HG03196 (cell line): ENCODE measurements around the gene PURA.

Experiments
- ATAC-seq: cut with Tn5 transposase; IDR thresholded peaks from one replicate; pipeline ENCODE4 v1.9.1; 2021; ENCODE audit not compliant: unreplicated experiment

Gene PURA

DNA sequence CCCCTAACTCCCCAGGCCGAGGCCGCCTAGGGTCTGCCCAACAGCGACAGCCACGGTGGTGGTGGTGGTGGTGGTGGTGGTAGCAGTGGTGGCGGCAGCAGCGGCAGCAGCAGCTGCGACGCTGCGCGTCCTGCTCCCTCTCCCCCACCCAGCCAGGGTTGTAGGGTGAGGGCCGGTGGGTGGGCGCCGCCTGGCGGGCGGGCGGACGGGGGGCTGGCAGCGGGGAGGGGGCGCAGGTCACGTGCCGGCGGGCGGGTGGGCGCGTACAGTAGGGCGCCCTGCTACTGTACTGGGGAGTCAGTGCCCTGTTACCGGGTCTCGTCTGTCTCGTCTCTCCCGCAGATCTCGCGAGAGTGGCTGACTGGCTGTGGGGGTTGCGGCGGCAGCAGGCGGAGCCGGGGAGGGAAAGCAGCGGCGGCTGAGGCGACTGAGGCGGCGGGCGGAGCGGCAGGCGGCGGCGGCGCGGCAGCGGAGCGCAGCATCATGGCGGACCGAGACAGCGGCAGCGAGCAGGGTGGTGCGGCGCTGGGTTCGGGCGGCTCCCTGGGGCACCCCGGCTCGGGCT, at the start of gene PURA:
PURA (plus strand) TSS at position 411 of the 565 bp plus-strand sequence; CDS start at position 484, 73 bp downstream.
- ATAC-seq, result peak; percentile 89

DNA sequence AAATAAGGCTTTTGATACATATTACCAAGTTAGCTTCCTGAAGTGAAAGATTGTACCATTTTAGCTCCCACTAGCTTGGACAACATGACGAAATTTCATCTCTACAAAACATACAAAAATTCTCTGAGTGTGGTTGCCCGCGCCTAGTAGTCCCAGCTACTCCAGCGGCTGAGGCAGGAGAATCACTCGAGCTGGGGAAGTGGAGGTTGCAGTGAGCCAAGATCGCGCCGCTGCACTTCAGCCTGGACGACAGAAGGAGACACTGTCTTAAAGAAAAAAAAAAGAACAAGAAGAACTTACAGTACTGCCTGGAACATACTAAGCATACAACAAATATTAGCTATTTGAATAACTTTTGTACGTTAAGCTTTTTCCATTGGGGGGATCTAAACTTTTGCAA, 41.1 kb upstream of the PURA start:
- no peak for ATAC-seq

DNA sequence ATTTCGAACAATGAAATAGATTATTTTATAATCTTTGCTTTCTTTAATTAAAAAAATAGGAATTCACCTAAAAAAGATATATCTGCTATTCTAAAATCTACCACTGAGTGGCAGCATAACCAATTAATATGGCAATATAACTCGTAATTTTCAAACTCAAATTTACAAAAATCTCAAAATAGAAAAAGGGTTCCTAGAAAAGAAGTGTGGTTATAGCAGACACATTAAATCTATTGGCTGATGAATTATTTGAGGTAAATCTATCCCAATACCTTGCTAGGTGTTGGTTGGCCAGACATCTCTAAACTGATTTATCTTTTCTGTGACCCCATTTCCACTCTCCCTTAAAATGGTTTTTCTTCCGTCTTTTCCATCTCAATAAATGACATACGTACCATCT, 40.6 kb upstream of the PURA start:
- ATAC-seq, result no peak

DNA sequence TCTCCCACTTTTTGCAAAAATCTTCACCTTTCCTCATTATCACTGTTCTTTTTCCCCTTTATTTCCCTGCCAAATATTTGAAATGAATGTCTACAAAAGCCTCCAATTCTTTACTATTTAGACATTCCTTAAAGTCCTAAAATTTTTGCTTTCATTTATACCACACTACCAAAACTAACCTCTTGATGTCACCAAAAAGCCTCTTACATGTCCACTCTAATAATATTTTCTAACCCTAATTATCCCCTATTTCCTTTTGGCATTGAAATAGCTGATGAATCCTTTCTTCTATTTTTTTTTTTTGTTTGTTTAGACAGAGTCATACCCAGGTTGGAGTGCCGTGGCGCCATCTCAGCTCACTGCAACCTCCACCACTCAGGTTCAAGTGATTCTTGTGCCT, 38.5 kb upstream of the PURA start:
- ATAC-seq, result no peak

DNA sequence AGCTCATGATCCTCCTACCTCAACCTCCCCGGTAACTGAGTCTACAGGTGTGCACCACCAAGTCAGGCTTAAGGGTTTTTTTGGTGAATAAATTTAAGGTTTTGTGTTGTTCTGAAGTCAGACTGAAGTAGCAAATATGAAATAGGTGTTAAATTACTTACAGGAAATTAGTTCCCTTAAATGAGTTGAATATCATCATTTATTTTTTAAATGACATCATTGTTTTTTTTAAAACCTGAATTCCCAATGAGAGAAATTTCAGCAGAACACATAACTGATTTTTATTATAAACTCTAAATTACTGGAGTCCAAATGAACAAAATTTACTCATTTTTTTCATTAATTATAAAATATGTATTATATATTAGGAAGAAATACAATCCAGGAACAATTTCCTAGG, 37.8 kb upstream of the PURA start:
- ATAC-seq, result no peak

DNA sequence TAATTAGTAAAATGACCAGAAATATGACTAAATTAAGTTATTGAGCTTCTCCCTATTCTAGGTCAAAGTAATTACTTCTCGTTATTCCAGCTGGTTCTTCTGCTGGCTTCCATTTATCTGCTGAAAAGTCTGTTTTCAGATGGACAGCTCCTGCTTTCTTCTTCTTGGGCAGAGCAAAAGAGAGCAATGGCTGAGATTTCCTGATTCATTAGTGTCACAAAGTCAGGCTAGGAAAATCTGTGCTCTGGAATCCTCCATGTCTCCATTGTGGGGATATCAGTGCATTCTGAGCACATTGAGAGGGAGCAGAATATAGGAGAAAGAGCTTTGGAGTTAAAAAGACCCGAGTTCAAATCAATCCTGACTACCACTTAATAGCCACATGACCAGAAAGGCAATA, 37.1 kb upstream of the PURA start:
- ATAC-seq, result no peak

DNA sequence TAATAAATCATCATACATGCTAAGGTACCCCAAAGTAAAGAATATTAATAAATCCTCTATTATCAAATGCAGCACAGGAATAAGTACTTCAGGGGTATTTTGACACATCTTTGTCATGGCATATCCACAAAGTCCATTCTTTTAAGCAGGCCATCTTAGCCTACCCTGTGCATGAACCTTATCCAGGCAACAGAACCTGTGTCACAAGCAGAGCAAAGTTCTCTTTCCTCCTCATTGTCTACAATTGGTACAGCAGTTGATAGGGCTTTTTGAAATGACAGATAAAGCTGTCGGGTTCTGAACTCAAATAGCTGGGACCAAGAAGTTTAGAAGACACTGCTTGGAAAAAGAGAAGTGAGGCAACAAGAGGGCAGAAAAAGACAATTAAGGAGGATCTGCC, 30.8 kb upstream of the PURA start:
- ATAC-seq, result no peak

DNA sequence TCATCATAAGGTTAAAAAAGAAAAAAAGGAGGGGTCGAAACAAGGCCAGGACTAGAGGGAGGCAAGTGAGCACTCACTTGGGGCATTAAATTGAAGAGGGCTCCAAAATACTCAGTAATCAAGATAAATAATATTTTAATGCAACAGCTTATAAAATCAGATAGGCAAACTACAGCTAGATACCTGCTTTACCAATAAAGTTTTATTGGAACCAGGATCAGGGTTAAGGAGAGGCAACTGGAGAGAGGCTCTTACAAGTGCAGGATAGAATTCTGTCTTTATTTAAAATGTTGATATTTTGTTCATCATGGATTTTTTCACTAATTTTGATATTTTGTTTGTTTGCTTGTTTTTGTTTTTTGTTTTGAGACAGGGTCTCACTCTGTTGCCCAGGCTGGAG, 30.3 kb upstream of the PURA start:
- no peak for ATAC-seq

DNA sequence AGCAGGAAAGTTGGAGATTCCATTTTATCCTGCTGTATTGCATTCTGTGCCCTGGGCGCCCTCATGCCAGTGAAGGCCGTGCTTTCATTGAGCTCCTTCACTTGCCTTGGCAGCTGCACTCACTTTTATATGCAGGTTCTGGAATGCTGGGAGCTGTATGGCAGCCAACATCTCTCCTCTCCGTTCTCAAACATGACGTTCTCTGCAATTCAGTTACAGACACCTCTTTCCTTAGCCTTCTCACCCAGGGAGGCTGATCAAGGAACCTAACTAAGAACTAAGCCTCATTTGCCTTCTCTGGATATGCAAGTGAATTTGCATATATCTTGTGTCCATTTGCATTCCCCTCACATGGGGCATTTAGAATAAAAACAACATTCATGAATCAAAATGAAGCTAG, 29.4 kb upstream of the PURA start:
- ATAC-seq, result no peak

DNA sequence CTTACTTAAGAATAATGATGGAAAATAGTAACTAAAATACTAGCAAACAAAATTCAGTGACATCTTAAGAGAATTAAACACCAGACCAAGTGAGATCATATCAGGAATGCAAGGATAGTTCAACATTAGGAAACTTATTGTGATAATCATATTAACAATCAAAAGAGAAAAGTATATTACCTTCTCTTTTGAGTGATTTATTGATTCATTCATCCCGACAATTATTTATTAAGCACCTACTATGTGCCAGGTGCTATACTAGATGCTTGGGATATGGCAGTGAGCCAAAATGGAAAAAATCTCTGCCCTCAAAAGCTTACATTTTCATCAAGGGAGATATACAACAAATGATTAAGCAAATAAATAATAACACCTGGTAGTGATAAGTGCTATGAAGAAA, 23.7 kb upstream of the PURA start:
- ATAC-seq, result no peak

DNA sequence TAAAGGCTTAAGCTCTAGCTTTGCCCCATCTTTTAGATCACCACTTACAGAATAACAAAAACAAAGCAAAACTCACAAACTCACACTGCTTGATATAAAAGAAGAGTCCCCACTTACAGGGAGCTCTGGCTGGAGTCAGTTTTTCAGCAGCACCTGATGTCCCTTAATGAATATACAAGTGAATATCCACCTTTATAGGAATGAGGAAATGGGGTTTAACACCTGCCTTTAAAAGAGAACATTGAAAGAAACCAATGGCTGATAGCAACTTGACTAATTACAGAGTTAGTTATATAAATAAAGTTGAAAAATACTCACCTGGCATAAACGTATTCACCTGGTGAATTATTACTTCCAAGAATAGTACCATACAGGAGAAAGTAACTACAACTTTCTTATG, 20.7 kb upstream of the PURA start:
- ATAC-seq, result no peak

DNA sequence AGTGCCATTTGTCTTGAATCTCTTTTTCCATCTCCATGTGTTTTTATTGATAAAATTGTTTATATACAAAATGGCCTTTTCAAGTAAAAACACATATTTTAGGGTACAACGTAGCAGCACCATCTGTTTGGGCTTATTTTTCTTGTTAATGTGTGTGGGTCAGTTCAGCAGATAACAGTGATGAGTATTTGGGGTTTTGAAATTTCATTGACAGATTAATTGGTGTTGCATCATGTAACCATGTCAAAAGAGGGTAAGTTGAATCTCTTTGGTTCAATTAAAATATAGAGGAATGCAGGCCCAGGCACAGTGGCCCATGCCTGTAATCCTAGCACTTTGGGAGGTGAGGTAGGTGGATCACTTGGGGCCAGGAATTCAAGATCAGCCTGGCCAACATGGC, 20.0 kb upstream of the PURA start:
- ATAC-seq, result no peak

DNA sequence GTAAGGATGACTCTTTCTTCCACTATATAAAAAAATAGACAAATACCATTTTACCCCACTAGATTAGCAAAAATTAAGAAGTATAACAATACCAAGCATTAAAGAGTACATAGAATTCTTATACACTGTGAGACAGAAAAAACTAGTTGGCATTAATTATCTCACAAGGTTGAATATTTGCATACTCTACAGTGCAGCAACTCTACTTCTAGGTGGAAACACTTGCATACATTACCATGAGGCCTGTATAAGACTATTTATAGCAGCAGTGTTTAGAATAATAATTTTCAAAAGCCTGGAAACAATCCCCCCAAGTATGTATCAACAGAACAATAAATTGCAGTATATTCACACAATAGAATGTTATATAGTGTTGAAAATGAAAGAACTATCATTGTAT, 19.0 kb upstream of the PURA start:
- ATAC-seq, result no peak

DNA sequence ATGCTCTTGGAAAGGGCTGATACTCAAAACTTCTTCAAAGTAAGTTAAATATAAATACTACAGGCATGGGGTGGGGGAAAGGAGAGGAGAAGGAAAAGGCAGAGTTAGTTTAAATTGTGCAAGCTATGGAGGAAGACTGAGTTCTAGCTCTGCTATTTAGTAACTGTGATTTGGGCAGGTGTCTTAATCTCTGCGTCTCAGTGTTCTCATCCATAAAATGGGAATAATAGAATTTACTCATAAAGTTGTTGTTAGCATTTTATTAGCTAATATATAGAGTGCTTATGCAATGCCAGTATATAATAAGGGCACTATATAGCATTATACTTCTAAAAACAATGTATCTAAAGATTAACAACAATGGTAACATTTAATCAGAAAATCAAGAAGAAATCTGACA, 12.7 kb upstream of the PURA start:
- no peak for ATAC-seq

DNA sequence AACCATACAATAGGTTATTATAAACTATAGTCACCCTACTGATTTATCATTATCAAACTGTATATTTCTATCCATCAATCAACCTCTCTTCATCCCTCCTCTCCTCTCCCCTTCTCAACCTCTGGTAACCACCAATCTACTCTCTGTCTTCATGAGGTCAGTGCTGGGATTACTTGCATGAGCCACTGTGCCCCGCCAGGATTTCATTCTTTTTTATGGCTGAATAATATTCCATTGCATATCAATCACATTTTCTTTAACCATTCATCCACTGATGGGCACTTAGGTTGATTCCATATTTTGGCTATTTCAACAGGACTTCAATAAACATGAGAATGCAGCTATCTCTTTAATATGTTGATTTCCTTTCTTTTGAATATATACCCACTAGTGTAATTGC, 10.8 kb upstream of the PURA start:
- ATAC-seq, result no peak

DNA sequence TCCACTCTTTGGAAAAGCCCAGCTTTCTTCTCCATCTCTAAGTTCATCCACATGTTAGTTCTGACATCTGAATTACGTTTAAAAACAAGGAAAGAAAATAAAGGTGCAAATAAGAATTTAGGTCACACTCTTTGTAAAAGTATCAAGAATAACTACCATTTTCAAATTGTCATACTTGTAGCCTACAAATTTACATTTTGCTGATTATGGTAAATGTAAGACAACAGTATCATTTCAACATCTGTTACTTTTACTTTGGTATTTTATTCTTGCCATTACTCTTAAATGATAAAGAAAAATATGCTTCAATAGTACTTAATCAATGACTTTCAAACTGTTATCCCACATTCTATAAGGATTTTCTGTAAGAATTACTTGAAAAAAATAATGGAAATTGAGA, 9.8 kb upstream of the PURA start:
- no peak for ATAC-seq

DNA sequence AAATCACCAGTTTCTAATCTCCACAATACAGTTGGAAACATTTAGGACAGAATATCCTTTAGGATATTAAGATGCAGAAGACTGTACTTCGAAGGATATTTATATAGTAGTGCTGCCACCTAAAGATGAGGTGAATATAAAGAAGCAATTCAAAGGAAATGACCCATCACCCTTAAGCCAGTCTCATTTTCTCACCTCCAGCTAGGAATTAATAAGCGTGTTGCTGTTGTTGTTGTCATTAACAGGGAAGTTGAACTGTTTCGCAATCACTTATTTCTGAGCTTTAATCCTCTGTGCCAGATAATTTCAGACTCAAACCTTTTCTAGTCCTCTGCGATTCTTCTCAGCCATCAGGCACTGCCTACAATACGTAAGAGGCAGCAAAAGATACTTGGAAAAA, 7.8 kb upstream of the PURA start:
- ATAC-seq, result no peak

DNA sequence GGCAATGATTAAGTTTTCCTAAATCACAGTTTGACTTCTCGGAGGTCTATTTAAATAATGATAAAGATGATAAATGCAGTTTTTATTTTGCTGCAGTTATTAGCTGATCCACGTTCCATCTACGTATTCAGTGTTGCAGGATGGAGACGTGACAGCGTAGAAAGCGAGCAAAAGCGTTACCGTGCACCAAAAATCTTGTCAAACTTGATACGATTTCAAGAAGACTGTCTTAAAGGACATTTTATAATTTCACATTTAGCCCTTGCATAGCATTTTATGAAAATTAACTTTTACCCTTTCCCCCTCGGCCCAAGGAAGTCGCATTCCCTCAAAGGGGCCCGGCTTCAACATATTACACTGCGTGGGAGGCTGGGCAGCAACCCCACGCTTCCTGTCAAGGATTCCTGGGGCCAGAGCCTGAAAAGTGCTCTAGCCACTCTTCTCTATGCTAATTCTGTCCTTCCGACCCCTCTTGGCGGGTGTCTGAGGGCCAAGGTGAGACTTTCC, 7.1 kb upstream of the PURA start:
- peak; percentile 5 for ATAC-seq

DNA sequence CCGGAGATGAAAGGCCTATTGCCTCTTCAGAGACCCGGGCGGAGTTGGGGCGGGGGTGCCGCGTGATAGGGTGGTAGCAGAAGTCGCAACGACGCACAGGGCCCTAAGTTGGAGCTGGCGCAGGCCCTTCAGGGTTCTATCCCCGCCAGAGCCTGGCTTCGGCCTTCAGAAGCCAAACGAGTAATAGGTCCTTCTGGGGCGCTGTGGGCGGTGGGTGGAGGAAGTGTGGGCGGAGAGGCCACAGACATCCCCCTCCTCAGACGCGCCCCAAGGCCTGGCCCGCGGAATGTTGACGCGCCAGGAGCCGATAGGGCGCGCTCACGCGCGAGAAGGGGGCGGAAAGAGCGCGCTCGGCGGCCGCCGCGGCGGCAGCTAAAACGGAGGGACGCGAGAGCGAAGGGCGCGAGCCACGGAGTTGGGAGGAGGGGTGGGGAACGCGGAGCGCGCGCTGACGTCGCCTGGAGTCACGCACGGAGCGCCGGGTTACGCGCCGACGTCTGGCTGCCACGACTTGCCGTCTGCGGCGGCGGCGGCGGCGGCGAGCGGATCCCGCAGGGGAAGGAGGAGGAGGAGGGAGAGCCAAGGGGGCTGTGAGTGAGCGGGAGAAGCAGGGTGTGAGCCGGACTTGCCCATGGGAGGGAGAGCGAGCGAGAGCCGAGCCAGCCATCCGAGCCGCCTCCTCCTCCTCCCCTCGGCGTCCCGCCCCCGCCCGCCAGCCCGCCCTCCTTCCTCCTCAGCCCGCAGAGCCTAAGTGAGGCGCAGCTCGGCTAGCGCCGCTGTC, 6.4 kb upstream of the PURA start:
- ATAC-seq, result peak; percentile 85

DNA sequence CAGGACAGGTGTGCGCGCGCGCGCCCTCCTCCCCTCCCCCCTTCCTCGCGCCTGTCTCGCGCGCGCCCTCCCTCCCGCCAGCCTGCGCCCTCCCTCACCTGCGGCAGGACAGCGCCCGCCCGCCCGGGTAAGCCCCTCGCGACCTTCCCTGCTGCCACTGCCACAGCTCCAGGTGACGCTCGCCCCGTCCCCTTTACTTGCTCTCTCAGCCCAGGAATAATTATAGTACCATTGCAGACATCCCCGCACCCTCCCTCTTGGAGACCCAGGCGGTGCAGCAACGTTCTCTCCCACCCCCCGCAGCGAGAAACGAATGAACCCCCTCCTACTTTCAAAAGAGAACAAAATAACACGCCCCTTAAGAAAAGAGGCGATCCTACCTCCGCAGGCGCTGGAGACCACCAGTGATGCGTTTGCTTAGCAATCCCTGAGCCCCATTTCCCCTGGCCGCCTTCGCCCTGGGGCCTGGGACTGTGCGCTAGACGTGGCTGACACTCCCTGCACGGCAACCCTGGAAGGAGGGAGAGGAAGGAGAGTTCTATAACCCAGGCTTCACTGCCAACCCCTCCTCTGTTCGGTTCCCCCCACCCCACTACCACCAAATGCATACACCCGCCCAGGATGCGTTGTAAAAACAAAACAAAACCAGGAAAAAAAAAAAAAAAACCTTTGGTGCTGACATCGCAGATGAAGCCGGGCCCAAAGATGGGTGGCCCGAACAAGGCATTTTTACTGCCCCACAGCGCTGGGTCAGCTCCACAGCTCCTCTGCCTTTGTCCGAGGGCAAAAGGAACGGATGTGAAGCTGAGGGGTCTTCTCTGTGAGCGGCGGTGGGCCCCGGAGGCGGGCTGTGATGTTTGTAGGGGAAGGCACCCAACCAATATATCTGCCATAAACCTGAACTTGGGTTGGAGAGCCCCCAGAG, 5.6 kb upstream of the PURA start:
- no peak for ATAC-seq

DNA sequence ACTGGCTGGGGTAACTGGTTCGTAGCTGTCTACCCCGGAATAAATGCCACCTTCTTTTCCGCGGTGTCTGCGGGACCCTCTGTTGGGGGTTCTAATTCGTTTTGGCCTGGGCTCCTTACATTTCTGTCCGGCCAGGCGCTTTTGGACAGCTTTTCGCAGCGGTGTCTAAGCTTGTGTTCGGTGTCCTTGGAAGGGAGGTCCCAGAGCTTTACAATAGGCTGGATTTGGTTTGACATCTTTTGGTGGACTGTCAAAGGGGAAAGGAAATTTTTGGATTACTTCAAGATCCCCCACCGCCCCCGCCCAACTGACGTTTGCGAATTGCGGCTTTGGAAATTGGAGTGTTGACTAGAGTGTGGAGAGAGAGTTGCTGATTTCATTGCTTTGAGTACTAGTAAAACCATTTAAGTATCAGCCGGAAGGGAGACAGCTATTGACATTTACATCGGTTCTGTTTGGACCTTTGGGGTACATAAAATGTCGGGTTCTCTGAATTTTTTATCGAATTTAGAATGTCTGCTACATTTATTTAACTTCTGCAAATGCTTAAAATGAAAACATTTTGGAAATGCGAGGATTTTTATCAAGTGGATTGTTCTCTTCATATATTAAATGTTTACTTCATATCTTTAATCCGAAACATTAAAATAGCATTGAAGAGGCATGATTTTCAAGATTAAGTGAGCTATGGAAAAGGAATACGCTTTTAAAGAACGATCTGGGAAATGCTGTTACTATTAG, 4.7 kb upstream of the PURA start:
- no peak for ATAC-seq
